Activated CD8-positive, alpha-beta T cell treated with anti-CD3 and anti-CD28 coated beads for 36 hours (primary cell): ENCODE results near the gene CCDC85A. TPM values are rescaled to one million over a fixed set of nuclear protein-coding genes. Genes with fewer than 3 reads are reported as not detected.

Experiments
- ATAC-seq: fragments of 200-7000 bp; cut with Tn5 transposase; one replicate; pipeline ENCODE4 v1.10.0; 2021; ENCODE audit warnings: mild to moderate bottlenecking, moderate library complexity
- CTCF ChIA-PET: fragments of 350-600 bp; sonication (Branson Sonifier 250); formaldehyde crosslinking; loops from one replicate; lab custom pipeline; 2021; ENCODE audit warnings: antibody characterized with exemption; lab: Charles Lee
- POLR2A ChIA-PET: fragments of 350-600 bp; sonication (Branson Sonifier 250); formaldehyde crosslinking; loops from one replicate; lab custom pipeline; 2021; ENCODE audit warnings: antibody characterized with exemption; lab: Charles Lee
- DNase-seq: peaks from one replicate; pipeline ENCODE4 v3.0.0-alpha.2; 2020
- H3K27ac Mint-ChIP-seq: one replicate; pipeline ENCODE4 v1.8.0; 2021; ENCODE audit warnings: mild to moderate bottlenecking, mixed read lengths
- H3K27me3 Mint-ChIP-seq: one replicate; pipeline ENCODE4 v1.8.0; 2021; ENCODE audit warnings: mixed read lengths
- H3K36me3 Mint-ChIP-seq: one replicate; pipeline ENCODE4 v1.8.0; 2021; ENCODE audit warnings: low read depth, mixed read lengths
- H3K4me1 Mint-ChIP-seq: one replicate; pipeline ENCODE4 v1.8.0; 2021; ENCODE audit warnings: low read depth, mixed read lengths
- H3K4me3 Mint-ChIP-seq: one replicate; pipeline ENCODE4 v1.8.0; 2021; ENCODE audit warnings: mild to moderate bottlenecking, moderate library complexity, mixed read lengths
- H3K9me3 Mint-ChIP-seq: one replicate; pipeline ENCODE4 v1.8.0; 2021; ENCODE audit warnings: mixed read lengths
- CTCF ChIP-seq: fragments of 200-600 bp; IDR thresholded peaks from one replicate; pipeline ENCODE4 v1.8.0; 2022; ENCODE audit warnings: antibody characterized with exemption, mild to moderate bottlenecking
- intact Hi-C: fragments of 100-400 bp; cut with micrococcal nuclease; formaldehyde crosslinking; loops from one replicate; pipeline ENCODE4 v1.10.0; 2022
- total RNA-seq, 2 experiments: library from RNA; stranded (reverse); gene quantifications; one replicate each; pipeline ENCODE4 v1.2.3, GENCODE V29; 2021

CCDC85A gene
- total RNA-seq, 2 experiments from 2014 or later: not detected

- DNase-seq: no peak
- ChIA-PET POLR2A (no interaction called here), CTCF (no interaction called here)
- Mint-ChIP-seq H3K9me3 (no peaks in the 10 kb centered on the region), H3K27ac (no peak overlapping the region), H3K4me3 (no peak overlapping the region), H3K4me1 (no peaks in the 10 kb centered on the region), H3K27me3 (no peaks in the 10 kb centered on the region), H3K36me3 (no peaks in the 10 kb centered on the region)
- intact Hi-C loops: no loop called here
- ATAC-seq: no peak
- TF ChIP-seq CTCF: no peak
Observed at GRCh38 chr2:56250153-56250729, 66.5 kb downstream of the CCDC85A start.

- CTCF ChIA-PET: interaction anchor here (1.2 kb wide), 1 partner anchor 77 kb away, joined by 4 read pairs; the partner anchor contains the start of gene CCDC85A
- DNase-seq: no peak
- POLR2A ChIA-PET: no interaction called here
- intact Hi-C loops: no loop called here
- no peak overlapping the region for H3K27ac Mint-ChIP-seq
- no peaks in the 10 kb centered on the region for H3K4me1 Mint-ChIP-seq
- no peak overlapping the region for H3K4me3 Mint-ChIP-seq
- no peaks in the 10 kb centered on the region for H3K36me3 Mint-ChIP-seq
- no peak for TF ChIP-seq CTCF
- H3K9me3 Mint-ChIP-seq: no peaks in the 10 kb centered on the region
- ATAC-seq: no peak
- no peaks in the 10 kb centered on the region for H3K27me3 Mint-ChIP-seq
Observed at GRCh38 chr2:56260415-56260814, 76.6 kb downstream of the CCDC85A start.

DNA sequence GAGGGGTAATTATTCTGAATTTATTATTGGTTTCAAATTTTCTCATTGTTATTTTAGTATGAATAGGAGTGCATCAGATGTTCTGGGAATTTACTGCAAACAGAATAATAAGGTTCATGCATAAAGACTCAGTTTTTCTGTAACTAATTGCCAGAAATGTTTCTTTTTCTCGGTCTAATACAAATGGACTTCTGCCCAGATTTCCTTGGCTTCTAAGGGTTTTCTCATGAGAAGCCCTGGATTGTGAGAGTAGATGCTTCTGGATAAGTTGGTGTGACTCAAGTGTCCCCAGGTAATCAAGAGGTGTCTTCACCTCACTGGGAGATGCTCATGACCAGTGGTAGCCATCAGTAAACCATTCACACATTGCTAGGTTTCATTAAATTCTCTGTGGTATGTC is 78.5 kb downstream of the CCDC85A start:
- Mint-ChIP-seq H3K27me3 (no peaks in the 10 kb centered on the region), H3K4me1 (no peaks in the 10 kb centered on the region), H3K27ac (no peak overlapping the region), H3K4me3 (no peak overlapping the region), H3K36me3 (no peaks in the 10 kb centered on the region), H3K9me3 (no peaks in the 10 kb centered on the region)
- no peak for TF ChIP-seq CTCF
- ChIA-PET POLR2A (interaction anchor here (0.6 kb wide), 1 partner anchor 8 kb away, joined by 3 read pairs; no protein-coding TSS in a partner anchor), CTCF (no interaction called here)
- DNase-seq (no peak), ATAC-seq (no peak)
- intact Hi-C loops: no loop called here

DNA sequence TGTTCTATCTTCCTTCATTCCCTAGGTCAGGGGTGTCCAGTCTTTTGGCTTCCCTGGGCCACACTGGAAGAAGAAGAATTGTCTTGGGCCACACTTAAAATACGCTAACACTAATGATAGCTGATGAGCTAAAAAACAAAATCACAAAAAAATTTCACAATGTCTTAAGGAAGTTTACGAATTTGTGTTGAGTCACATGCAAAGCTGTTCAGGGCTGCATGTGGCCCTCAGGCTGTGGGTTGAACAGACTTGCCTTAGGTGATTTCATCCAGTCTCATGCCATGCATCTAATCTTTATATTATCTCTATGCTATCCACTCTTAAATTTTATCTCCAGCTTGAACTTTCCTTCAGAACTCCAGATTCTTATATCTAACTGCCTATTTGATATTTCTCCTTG is 80.1 kb downstream of the CCDC85A start:
- TF ChIP-seq CTCF: no peak
- intact Hi-C loops: no loop called here
- CTCF ChIA-PET: no interaction called here

DNA sequence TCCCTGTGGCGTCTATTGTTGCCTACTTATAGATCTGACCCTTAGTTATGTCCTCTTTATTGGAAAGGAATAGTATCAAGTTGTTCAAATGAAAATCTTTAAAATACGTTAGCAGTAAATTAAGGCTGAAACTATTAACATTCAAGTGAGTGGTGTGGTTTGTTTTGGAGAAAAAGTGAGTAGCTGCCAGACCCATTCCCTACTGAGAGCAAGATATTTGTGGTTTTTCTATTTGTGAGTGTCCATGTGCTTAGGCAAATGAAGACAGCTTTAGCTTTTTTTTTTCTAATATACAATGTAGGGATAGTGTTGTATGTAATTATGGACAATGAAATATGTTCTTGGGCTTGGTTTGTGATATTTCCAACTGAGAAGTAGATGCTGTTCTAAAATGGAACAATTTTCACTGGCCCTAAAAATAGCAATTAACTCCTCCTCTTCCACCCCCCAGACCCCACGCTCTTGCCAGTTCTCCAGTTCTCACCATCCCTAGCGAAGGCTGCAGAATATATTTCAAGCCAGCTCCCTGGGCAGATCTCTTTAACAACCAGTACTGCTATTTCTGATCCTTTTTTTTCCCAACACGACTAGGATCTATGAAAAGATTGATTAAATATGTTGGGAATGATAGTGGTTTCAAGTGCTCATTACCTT is 83.1 kb downstream of the CCDC85A start:
- H3K9me3 Mint-ChIP-seq: no peaks in the 10 kb centered on the region
- H3K4me3 Mint-ChIP-seq: no peak overlapping the region
- TF ChIP-seq CTCF: no peak
- ChIA-PET CTCF (interaction anchor here (1.0 kb wide), 1 partner anchor 84 kb away, joined by 3 read pairs; no protein-coding TSS in a partner anchor), POLR2A (no interaction called here)
- H3K4me1 Mint-ChIP-seq: no peaks in the 10 kb centered on the region
- no peaks in the 10 kb centered on the region for H3K27me3 Mint-ChIP-seq
- intact Hi-C loops: no loop called here
- no peak overlapping the region for H3K27ac Mint-ChIP-seq
- H3K36me3 Mint-ChIP-seq: no peaks in the 10 kb centered on the region
- ATAC-seq (no peak), DNase-seq (no peak)

More for the DNA sequence above, 80.1 kb downstream of the CCDC85A start:
- H3K4me3 Mint-ChIP-seq: no peak overlapping the region
- no peaks in the 10 kb centered on the region for H3K36me3 Mint-ChIP-seq
- no peaks in the 10 kb centered on the region for H3K27me3 Mint-ChIP-seq
- no peaks in the 10 kb centered on the region for H3K4me1 Mint-ChIP-seq
- DNase-seq: no peak
- no peak for ATAC-seq
- POLR2A ChIA-PET: no interaction called here
- no peaks in the 10 kb centered on the region for H3K9me3 Mint-ChIP-seq
- H3K27ac Mint-ChIP-seq: no peak overlapping the region
